HepG2 (cell line): ENCODE data around the gene GSPT1. TPM values are rescaled to one million over a fixed set of nuclear protein-coding genes. Genes with fewer than 3 reads are reported as not detected.

Experiments
- ARID2 ChIP-seq: sonication (generic); formaldehyde crosslinking; IDR thresholded peaks from 2 replicates; pipeline ENCODE4 v1.8.1; 2022; ENCODE audit warnings: mild to moderate bottlenecking, missing genetic modification reagents, borderline replicate concordance
- ARID3A ChIP-seq: IDR thresholded peaks from 2 replicates; pipeline ENCODE4 v1.6.1; 2012; ENCODE audit warnings: low read depth, low read length, improper control_type of control experiment
- ATF1 ChIP-seq: IDR thresholded peaks from 2 replicates; pipeline ENCODE4 v1.6.1; 2016; ENCODE audit warnings: mild to moderate bottlenecking, control low read depth
- CAMTA2 ChIP-seq: sonication (generic); formaldehyde crosslinking; IDR thresholded peaks from 2 replicates; pipeline ENCODE4 v1.4.0; 2020; ENCODE audit warnings: mild to moderate bottlenecking, missing genetic modification reagents, borderline replicate concordance
- CSRNP1 ChIP-seq: sonication (generic); formaldehyde crosslinking; IDR thresholded peaks from 2 replicates; pipeline ENCODE4 v1.8.1; 2023; ENCODE audit warnings: mild to moderate bottlenecking, missing genetic modification reagents
- ERF ChIP-seq: IDR thresholded peaks from 2 replicates; pipeline ENCODE4 v1.6.1; 2018; ENCODE audit warnings: missing biosample characterization, missing genetic modification reagents
- FOSL1 ChIP-seq: sonication (generic); formaldehyde crosslinking; IDR thresholded peaks from 2 replicates; pipeline ENCODE4 v1.9.0; 2021; ENCODE audit warnings: missing genetic modification reagents, borderline replicate concordance
- HOXA5 ChIP-seq: sonication (generic); formaldehyde crosslinking; IDR thresholded peaks from 2 replicates; pipeline ENCODE4 v1.4.0; 2020; ENCODE audit warnings: missing genetic modification reagents
- ISX ChIP-seq: sonication (generic); formaldehyde crosslinking; conservative IDR thresholded peaks from 2 replicates; pipeline ENCODE4 v1.5.0; 2020; ENCODE audit warnings: missing genetic modification reagents
- MAFF ChIP-seq: IDR thresholded peaks from 2 replicates; pipeline ENCODE4 v1.6.1; 2011; ENCODE audit warnings: low read depth, low read length, improper control_type of control experiment
- MNT ChIP-seq: fragments of 450-650 bp; IDR thresholded peaks from 2 replicates; pipeline ENCODE4 v1.6.1; 2016
- MYNN ChIP-seq: sonication (generic); formaldehyde crosslinking; IDR thresholded peaks from 2 replicates; pipeline ENCODE4 v1.4.0; 2020; ENCODE audit warnings: mild to moderate bottlenecking, low read depth, missing genetic modification reagents
- NFYB ChIP-seq: sonication (generic); formaldehyde crosslinking; IDR thresholded peaks from 2 replicates; pipeline ENCODE4 v1.4.0; 2020; ENCODE audit warnings: missing genetic modification reagents
- PPARG ChIP-seq: conservative IDR thresholded peaks from 2 replicates; pipeline ENCODE4 v1.6.1; 2016; ENCODE audit warnings: missing biosample characterization, missing genetic modification reagents
- RFX3 ChIP-seq: IDR thresholded peaks from 2 replicates; pipeline ENCODE4 v1.6.1; 2016; ENCODE audit warnings: missing biosample characterization, missing genetic modification reagents
- SMC3 ChIP-seq: IDR thresholded peaks from 2 replicates; pipeline ENCODE4 v1.6.1; 2011; ENCODE audit warnings: low read length, improper control_type of control experiment
- SMYD3 ChIP-seq: sonication (generic); formaldehyde crosslinking; IDR thresholded peaks from 2 replicates; pipeline ENCODE4 v1.8.1; 2023; ENCODE audit warnings: mild to moderate bottlenecking, missing genetic modification reagents
- TAF1 ChIP-seq: sonication (generic); formaldehyde crosslinking; IDR thresholded peaks from 2 replicates; pipeline ENCODE4 v1.4.0; 2020; ENCODE audit warnings: missing genetic modification reagents
- TARDBP ChIP-seq: sonication (generic); formaldehyde crosslinking; IDR thresholded peaks from 2 replicates; pipeline ENCODE4 v1.8.0; 2022; ENCODE audit warnings: mild to moderate bottlenecking, missing genetic modification reagents
- ZNF205 ChIP-seq: IDR thresholded peaks from 2 replicates; pipeline ENCODE4 v1.6.1; 2018; ENCODE audit warnings: missing biosample characterization, missing genetic modification reagents
- ZNF362 ChIP-seq: sonication (generic); formaldehyde crosslinking; IDR thresholded peaks from 2 replicates; pipeline ENCODE4 v1.4.0; 2020; ENCODE audit warnings: missing genetic modification reagents, mild to moderate bottlenecking, borderline replicate concordance
- ZNF616 ChIP-seq: sonication (generic); formaldehyde crosslinking; IDR thresholded peaks from 2 replicates; pipeline ENCODE4 v1.5.0; 2020; ENCODE audit warnings: low read depth, mild to moderate bottlenecking, missing genetic modification reagents
- polyA plus RNA-seq, 8 experiments: library from polyadenylated mRNA; depleted of rRNA in 3 of 8; stranded (reverse) in 7 of 8; unstranded in 1 of 8; fragments of >200 nt; fragmentation: Illumina TruSeq in 4 of 8; extraction: Trizol in 4 of 8; gene quantifications; 2 replicates each; pipeline versions ENCODE4 v1.2.1 to v1.2.3, GENCODE V29; 2011 to 2016; ENCODE audit warnings: low read depth in 4 of 8, missing spikeins in 1 of 8, mixed read lengths in 1 of 8; ENCODE audit not compliant: insufficient read depth in 1 of 8
- total RNA-seq, 5 experiments: library from RNA; depleted of rRNA; stranded (reverse); fragments of >200 nt; fragmentation: Illumina TruSeq; extraction: Trizol; gene quantifications; 2 replicates each; pipeline ENCODE4 v1.2.3, GENCODE V29; 2016; ENCODE audit warnings: low read depth in 1 of 5
- TF ChIP-seq, protein P1 (sequence below): sonication (generic); formaldehyde crosslinking; IDR thresholded peaks from 2 replicates; pipeline ENCODE4 v1.4.0; 2020; ENCODE audit warnings: missing genetic modification reagents
- TF ChIP-seq, protein P2 (sequence below): sonication (generic); formaldehyde crosslinking; IDR thresholded peaks from 2 replicates; pipeline ENCODE4 v1.5.0; 2020; ENCODE audit warnings: mild to moderate bottlenecking, missing genetic modification reagents

The GSPT1 gene
- total and polyA plus RNA-seq, 2 of the 13 experiments (the other 11 are each of a cell fraction or from before 2014, with no cell fraction given), result 120 to 316 TPM

- TF ChIP-seq ARID3A (peak; percentile 36; the same call in 1 of the 2 replicates), ISX (CRISPR knock-in tag) (no peak), MYNN (CRISPR knock-in tag) (0 out of 2 replicates have a peak, but pooled peaks have one; percentile 62), MAFF (no peak), ARID2 (CRISPR knock-in tag) (no peak), ZNF205 (CRISPR knock-in tag) (no peak), TARDBP (no peak), ATF1 (no peak), MNT (no peak), PPARG (CRISPR knock-in tag) (0 out of 2 replicates have a peak, but pooled peaks have one; percentile 12), CAMTA2 (CRISPR knock-in tag) (no peak), ZNF616 (CRISPR knock-in tag) (no peak), FOSL1 (CRISPR knock-in tag) (no peak), ZNF362 (no peak), ERF (CRISPR knock-in tag) (peak; percentile 60; the same call in 1 of the 2 replicates), NFYB (CRISPR knock-in tag) (no peak), RFX3 (no peak), SMC3 (peak; percentile 95), HOXA5 (CRISPR knock-in tag) (no peak), CSRNP1 (CRISPR knock-in tag) (no peak), SMYD3 (CRISPR knock-in tag) (no peak), TAF1 (no peak)
- TF ChIP-seq, protein P1, sequence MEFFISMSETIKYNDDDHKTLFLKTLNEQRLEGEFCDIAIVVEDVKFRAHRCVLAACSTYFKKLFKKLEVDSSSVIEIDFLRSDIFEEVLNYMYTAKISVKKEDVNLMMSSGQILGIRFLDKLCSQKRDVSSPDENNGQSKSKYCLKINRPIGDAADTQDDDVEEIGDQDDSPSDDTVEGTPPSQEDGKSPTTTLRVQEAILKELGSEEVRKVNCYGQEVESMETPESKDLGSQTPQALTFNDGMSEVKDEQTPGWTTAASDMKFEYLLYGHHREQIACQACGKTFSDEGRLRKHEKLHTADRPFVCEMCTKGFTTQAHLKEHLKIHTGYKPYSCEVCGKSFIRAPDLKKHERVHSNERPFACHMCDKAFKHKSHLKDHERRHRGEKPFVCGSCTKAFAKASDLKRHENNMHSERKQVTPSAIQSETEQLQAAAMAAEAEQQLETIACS (CRISPR knock-in tag), result no peak
- TF ChIP-seq, protein P2, sequence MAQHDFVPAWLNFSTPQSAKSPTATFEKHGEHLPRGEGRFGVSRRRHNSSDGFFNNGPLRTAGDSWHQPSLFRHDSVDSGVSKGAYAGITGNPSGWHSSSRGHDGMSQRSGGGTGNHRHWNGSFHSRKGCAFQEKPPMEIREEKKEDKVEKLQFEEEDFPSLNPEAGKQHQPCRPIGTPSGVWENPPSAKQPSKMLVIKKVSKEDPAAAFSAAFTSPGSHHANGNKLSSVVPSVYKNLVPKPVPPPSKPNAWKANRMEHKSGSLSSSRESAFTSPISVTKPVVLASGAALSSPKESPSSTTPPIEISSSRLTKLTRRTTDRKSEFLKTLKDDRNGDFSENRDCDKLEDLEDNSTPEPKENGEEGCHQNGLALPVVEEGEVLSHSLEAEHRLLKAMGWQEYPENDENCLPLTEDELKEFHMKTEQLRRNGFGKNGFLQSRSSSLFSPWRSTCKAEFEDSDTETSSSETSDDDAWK (CRISPR knock-in tag), result no peak
These were observed 33.8 kb upstream of the GSPT1 start (continued) for GRCh38 chr16:11949527-11949926.
